Brain microvascular endothelial cell (primary cell): ENCODE data around the gene SLC25A33.

Experiments used
- DNase-seq: peaks from one replicate; pipeline ENCODE4 v3.0.0-alpha.2; 2020
- H3K27ac ChIP-seq: fragments of 250-450 bp; sonication (Bioruptor Pico); 2 replicates; pipeline ENCODE4 v1.5.1; 2020; ENCODE audit warnings: mild to moderate bottlenecking, moderate library complexity
- H3K27me3 ChIP-seq: fragments of 250-450 bp; sonication (Bioruptor Pico); replicated peaks from 2 replicates; pipeline ENCODE4 v1.5.1; 2020; ENCODE audit warnings: mild to moderate bottlenecking
- H3K36me3 ChIP-seq: fragments of 250-450 bp; sonication (Bioruptor Pico); replicated peaks from 2 replicates; pipeline ENCODE4 v1.5.1; 2020; ENCODE audit warnings: mild to moderate bottlenecking
- H3K4me3 ChIP-seq: 2 replicates; pipeline ENCODE4 v1.5.1; 2011; ENCODE audit warnings: low read depth, mild to moderate bottlenecking, control low read depth, low read length, moderate library complexity
- in situ Hi-C: cut with HindIII; loops from 2 replicates; pipeline ENCODE4 v1.10.0; 2017; ENCODE audit warnings: low sequenced_read_pairs, low pct_ligation_motif_present
- TF ChIP-seq, protein P1 (sequence below): IDR thresholded peaks from 2 replicates; pipeline ENCODE4 v1.5.1; 2011; ENCODE audit warnings: low read depth, mild to moderate bottlenecking, moderate library complexity, low read length, control low read depth, inconsistent platforms; ENCODE audit errors: missing control alignments

SLC25A33 gene

DNA sequence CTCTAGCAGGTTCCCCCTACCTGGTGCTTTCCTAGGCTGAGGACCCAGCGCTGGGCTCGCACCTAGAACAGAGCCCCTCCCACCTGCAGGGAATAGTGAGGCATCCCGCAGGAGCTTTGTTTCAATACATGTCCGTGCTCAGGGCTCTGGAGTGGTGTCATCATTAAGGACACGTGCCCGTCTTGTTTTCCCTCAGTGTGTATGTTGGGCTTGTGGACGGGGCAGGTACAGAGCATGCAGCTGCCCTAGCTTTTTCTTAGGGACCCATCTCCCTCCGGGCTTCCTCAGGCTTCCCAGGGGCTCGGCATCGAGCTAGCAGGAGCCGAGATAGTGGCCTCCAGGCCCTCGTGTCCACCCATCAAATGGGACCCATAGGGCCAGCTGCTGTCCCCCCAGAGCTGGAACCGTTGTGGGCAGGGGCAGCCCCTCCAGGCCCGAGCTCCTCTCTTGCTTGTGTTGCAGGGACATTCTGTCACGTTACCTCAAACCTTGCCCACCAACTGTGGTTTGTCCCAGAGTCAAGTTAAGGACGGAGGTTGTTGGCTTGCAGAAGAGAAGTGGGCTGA lies 53.3 kb downstream of the SLC25A33 start:
- in situ Hi-C loops: no loop called here
- TF ChIP-seq, protein P1, sequence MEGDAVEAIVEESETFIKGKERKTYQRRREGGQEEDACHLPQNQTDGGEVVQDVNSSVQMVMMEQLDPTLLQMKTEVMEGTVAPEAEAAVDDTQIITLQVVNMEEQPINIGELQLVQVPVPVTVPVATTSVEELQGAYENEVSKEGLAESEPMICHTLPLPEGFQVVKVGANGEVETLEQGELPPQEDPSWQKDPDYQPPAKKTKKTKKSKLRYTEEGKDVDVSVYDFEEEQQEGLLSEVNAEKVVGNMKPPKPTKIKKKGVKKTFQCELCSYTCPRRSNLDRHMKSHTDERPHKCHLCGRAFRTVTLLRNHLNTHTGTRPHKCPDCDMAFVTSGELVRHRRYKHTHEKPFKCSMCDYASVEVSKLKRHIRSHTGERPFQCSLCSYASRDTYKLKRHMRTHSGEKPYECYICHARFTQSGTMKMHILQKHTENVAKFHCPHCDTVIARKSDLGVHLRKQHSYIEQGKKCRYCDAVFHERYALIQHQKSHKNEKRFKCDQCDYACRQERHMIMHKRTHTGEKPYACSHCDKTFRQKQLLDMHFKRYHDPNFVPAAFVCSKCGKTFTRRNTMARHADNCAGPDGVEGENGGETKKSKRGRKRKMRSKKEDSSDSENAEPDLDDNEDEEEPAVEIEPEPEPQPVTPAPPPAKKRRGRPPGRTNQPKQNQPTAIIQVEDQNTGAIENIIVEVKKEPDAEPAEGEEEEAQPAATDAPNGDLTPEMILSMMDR: no peak

DNA sequence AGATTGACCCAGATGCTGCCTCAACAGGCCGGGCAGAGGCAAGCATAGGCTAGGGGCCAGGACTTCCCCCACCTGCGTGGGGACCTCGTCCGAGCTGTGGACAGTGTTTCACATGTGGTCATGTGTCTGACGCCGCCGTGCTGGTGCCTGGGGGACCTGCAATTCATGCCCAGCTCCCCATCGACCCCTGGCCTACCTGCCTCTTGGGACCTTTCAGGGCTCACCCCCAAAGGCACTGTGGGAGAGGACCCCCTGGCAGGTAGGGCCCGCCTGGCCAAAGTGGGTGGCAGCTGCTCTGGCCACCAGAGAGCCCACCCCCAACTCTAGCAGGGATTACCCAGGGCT lies 53.9 kb downstream of the SLC25A33 start:
- Histone ChIP-seq H3K27me3 (no peaks in the 10 kb centered on the region), H3K27ac (no peak overlapping the region), H3K36me3 (peaks cover 2% of the 10 kb centered on the region), H3K4me3 (no peak overlapping the region)
- TF ChIP-seq, protein P1: no peak
- in situ Hi-C loops: no loop called here
- DNase-seq: no peak

More for the DNA sequence above, 53.3 kb downstream of the SLC25A33 start:
- DNase-seq: no peak
- Histone ChIP-seq H3K4me3 (no peak overlapping the region), H3K36me3 (peaks cover 2% of the 10 kb centered on the region), H3K27ac (no peak overlapping the region), H3K27me3 (no peaks in the 10 kb centered on the region)

DNA sequence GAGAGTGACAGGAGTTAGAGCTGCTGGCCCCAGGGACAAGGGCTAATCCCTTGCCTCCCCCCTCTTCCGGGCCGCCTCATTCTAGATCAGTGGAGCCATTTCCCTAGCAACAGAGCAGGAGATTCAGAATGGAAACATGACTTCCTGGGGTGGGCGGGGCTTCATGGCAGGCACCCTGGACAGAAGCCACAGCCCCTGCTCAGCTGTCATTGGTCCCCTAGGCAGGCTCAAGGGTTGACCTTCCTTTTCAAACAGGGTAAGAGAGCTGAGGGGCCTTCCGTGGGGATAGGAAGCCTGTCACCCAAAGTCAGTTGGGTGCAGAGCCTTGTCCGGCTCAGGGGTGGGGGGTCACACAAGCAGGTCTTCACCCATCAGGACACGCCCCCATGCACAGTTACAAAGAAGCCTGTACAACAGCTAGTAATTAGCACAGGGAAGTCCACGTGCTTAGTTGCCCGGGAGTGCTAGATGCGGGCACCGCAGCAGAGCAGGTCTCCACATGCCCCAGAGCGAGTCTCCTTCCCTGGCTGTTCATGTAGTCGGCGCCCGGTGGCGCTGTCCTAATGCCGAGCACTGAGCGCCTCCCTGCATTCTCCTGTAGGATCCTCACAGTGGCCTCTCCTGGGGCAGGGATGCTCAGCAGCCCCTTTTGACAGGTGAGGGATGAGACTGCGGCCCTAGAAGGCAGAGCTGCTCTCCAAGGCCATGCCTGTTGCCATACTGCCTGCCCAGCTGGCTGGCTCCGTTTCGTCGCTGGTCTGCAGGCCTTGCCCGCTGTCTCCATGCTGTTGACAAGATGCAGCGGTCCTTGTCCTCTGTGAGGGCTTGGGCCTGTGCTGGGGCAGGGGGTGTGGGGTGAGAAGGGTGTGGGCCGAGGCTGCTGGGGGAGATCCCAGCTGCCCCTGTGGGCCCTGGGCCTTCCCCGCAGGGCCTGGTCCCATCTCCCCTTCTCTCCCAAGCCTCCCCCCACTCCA lies 54.5 kb downstream of the SLC25A33 start:
- Histone ChIP-seq H3K36me3 (peaks cover 2% of the 10 kb centered on the region), H3K4me3 (no peak overlapping the region), H3K27ac (no peak overlapping the region), H3K27me3 (no peaks in the 10 kb centered on the region)
- TF ChIP-seq, protein P1: peak; percentile 9
- in situ Hi-C loops: no loop called here
- DNase-seq: peak; percentile 80

DNA sequence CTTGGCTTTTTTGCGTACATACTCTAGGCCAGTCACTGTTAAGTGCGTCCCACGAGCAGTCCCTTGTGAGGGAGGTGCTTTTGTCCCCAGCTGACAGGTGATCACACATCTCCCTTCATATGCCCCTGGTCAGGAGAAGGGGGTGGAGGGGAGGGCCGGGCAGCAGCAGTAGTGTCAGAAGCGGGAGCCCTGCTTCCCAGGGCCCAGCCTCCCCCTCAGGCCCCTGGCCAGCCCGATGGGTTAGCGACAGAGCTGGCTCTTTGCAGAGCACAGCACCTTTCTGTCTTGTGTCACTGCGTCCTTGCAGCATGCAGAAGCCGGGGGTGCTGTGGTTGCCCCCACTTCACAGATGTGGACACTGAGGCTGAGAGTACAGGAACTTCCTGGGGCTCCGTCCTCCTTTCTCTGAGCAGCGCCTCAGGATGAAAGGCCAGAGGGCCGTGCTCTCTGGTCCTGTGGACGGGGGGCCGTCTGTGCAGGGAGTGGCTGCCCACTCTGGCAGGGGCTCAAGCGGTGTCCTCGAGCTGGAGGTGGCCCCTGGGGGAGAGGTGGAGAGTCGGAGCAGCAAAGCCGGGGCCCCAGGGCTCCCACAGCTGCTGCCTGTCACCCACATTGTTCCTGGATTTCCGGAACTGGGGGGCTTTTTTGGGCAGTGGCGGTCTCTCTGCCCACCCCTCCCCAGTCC lies 55.3 kb downstream of the SLC25A33 start:
- Histone ChIP-seq H3K4me3 (no peak overlapping the region), H3K36me3 (peaks cover 5% of the 10 kb centered on the region), H3K27ac (no peak overlapping the region), H3K27me3 (no peaks in the 10 kb centered on the region)
- TF ChIP-seq, protein P1: no peak
- in situ Hi-C loops: no loop called here
- no peak for DNase-seq

DNA sequence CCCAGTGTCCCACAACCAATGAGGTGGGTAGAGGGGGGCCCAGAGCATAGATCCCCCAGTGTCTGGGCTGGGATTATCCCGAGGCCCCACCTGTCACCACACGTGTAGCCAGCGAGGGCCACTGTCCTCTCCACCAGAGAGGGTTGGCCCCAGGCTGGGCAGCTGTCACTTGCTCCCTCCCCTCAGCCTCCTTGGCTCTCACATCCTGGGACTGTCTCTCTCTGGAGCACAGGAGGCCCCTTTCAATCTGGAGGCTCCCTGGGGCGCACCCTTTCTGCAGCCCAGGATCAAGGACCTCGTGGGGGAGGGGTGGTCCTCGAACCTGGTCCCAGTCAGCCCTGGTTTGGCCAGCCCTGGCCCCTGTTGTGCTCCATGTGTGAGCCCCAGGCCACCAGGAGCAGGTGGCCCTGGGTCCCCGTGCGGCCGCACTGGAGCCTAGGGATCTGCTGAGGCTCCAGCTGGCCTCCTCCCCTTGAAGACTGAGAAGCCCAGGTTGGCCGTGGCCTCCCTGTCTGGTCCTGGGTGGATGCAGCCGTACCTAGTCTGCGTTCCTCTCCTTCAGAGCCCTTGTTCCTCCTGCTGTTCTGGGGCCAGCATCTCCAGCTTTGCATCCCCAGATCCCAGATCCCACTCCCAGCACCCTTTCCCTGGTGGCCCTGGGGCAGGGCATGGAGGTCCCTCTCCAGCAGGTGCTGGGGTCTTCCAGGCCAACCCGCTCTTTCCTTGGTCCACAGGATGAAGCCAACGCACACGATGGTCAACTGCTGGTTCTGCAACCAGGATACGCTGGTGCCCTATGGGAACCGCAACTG lies 56.1 kb downstream of the SLC25A33 start:
- no peak overlapping the region for H3K4me3 ChIP-seq
- DNase-seq: no peak
- H3K27ac ChIP-seq: no peak overlapping the region
- no peaks in the 10 kb centered on the region for H3K27me3 ChIP-seq
- in situ Hi-C loops: no loop called here
- TF ChIP-seq, protein P1: no peak
- peaks cover 5% of the 10 kb centered on the region for H3K36me3 ChIP-seq
